Measurements from ENCODE around the gene EPSTI1. TPM values are rescaled to one million over a fixed set of nuclear protein-coding genes. Genes with fewer than 3 reads are reported as not detected.
A peak's percentile ranks its signal among the peaks of the same experiment; 100 is the strongest.

The EPSTI1 gene
- total and polyA plus RNA-seq, 2 experiments from 2014 or later = 1.5 to 2.5 TPM

DNA sequence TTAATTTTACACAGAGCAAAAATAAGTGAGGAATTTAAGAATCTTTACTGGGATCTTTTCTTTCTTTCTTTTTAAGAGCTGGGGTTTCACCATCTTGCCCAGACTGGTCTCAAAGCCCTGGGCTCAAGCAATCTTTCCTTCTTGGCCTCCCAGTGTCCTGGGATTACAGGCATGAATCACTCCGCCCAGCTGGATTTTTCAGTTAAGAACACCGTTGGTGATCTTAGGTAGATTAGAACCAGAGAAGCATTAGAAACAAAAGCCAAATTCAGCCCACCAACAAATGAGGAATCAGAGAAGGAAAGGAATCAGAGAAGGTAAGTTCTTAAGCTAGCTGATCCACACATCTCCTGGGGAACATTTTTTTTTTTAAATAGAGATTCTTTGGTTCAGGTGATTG lies 34.2 kb downstream of the EPSTI1 start:
- H3K9me2 ChIP-seq (ENCODE audit: insufficient read depth) = no peaks in the 10 kb centered on the region
- no peak overlapping the region for H3K27ac ChIP-seq
- H3K4me1 ChIP-seq (ENCODE audit: insufficient read depth) = no peaks in the 10 kb centered on the region
- H3K36me3 ChIP-seq (ENCODE audit: low read depth) = no peaks in the 10 kb centered on the region
- no peak overlapping the region for H3K9ac ChIP-seq
- WGBS, 2 experiments (ENCODE audit: low coverage in 1 of 2, low lambda C conversion rate in 2 of 2, missing lambda C conversion rate in 2 of 2) = 84 to 89% methylated on average over 2 of the region's 2 CpGs
- no peak for DNase-seq
- no peaks in the 10 kb centered on the region for H3K27me3 ChIP-seq (replicated peaks; ENCODE audit: insufficient read depth)
- in situ Hi-C loops (cut with MboI) = no loop called here
- H3F3A ChIP-seq (ENCODE audit: insufficient read depth) = no peaks in the 10 kb centered on the region
- TF ChIP-seq EZH2phosphoT487 (IDR thresholded peaks at IDR 0.05; ENCODE audit: insufficient read depth, low read depth) (no peak), EZH2 (IDR thresholded peaks at IDR 0.05; ENCODE audit: insufficient read depth, poor library complexity, severe bottlenecking) (no peak)
- H4K20me1 ChIP-seq (ENCODE audit: insufficient read depth) = no peaks in the 10 kb centered on the region
- H3K4me3 ChIP-seq = no peak overlapping the region
- H2AFZ ChIP-seq = no peak overlapping the region
- H3K4me2 ChIP-seq (ENCODE audit: unreplicated experiment) = no peak overlapping the region
- H3K9me3 ChIP-seq (ENCODE audit: low read depth) = no peaks in the 10 kb centered on the region
- H3K79me2 ChIP-seq (ENCODE audit: insufficient read depth) = no peaks in the 10 kb centered on the region

DNA sequence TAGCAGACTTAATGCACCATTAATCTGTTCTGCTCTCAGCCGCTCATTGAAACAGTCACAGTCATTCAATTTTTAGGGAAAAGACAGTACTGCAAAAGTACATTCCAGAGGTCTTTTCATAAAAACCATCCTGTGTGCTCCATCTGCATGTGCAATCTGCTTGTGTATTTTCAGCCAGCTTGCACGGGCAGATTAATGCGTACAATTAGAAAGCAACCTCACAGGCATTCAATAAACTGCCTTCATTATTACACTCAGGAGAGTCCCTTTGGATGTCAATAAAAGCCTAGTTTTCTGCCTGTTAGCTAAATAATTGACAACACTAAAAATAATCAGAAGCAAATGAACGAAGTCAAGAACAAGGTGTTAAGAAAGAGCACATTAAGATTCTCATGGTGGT lies 41.9 kb downstream of the EPSTI1 start:
- Histone ChIP-seq H4K20me1 (ENCODE audit: insufficient read depth) (no peaks in the 10 kb centered on the region), H3K9ac (no peak overlapping the region), H3K27ac (no peak overlapping the region), H3K9me3 (ENCODE audit: low read depth) (no peaks in the 10 kb centered on the region), H3K79me2 (ENCODE audit: insufficient read depth) (no peaks in the 10 kb centered on the region), H3K4me1 (ENCODE audit: insufficient read depth) (peaks cover 7% of the 10 kb centered on the region; the same call in 1 of the 2 replicates), H3K4me3 (no peak overlapping the region), H3K9me2 (ENCODE audit: insufficient read depth) (no peaks in the 10 kb centered on the region), H2AFZ (no peak overlapping the region), H3K27me3 (replicated peaks; ENCODE audit: insufficient read depth) (no peaks in the 10 kb centered on the region), H3K36me3 (ENCODE audit: low read depth) (no peaks in the 10 kb centered on the region), H3F3A (ENCODE audit: insufficient read depth) (no peaks in the 10 kb centered on the region), H3K4me2 (ENCODE audit: unreplicated experiment) (no peak overlapping the region)
- no peak for DNase-seq
- TF ChIP-seq EZH2 (IDR thresholded peaks at IDR 0.05; ENCODE audit: insufficient read depth, poor library complexity, severe bottlenecking) (no peak), EZH2phosphoT487 (IDR thresholded peaks at IDR 0.05; ENCODE audit: insufficient read depth, low read depth) (no peak)
- WGBS, 2 experiments (ENCODE audit: low coverage in 1 of 2, low lambda C conversion rate in 2 of 2, missing lambda C conversion rate in 2 of 2) = 87 to 90% methylated on average over 4 of the region's 4 CpGs
- in situ Hi-C loops (cut with MboI) = no loop called here

DNA sequence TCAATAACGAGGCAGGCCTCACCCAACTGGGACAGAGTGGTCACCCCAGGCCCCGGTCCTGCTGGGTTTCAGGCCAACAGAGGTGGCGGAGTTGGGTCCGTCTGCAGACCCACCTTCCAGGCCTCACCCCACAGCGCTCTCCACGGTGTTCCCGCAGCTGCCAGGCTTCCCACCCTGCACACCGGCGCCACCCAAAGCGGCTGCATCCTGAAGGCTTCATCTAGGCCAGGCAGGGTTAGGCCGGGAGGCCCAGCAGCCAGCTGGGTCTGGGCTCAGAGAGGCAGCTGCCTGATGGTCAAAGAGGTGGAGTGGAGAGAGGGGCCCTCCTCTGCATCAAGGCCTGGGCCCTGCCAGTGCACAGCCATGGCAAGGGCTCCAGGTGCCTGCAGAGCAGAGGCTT lies 44.1 kb downstream of the EPSTI1 start:
- in situ Hi-C loops (cut with MboI) = no loop called here
- 92 to 95% methylated on average over 10 to 11 of the region's 11 CpGs for WGBS, 2 experiments (ENCODE audit: low coverage in 1 of 2, low lambda C conversion rate in 2 of 2, missing lambda C conversion rate in 2 of 2)
- DNase-seq = no peak
- no peak overlapping the region for H3K27ac ChIP-seq
- no peak for TF ChIP-seq EZH2 (IDR thresholded peaks at IDR 0.05; ENCODE audit: insufficient read depth, poor library complexity, severe bottlenecking)
- no peak for TF ChIP-seq EZH2phosphoT487 (IDR thresholded peaks at IDR 0.05; ENCODE audit: insufficient read depth, low read depth)
- no peaks in the 10 kb centered on the region for H3K9me2 ChIP-seq (ENCODE audit: insufficient read depth)
- H3K4me3 ChIP-seq = no peak overlapping the region
- H4K20me1 ChIP-seq (ENCODE audit: insufficient read depth) = no peaks in the 10 kb centered on the region
- no peak overlapping the region for H2AFZ ChIP-seq
- peaks cover 7% of the 10 kb centered on the region; the same call in 1 of the 2 replicates for H3K4me1 ChIP-seq (ENCODE audit: insufficient read depth)
- H3K9ac ChIP-seq = no peak overlapping the region
- H3K27me3 ChIP-seq (replicated peaks; ENCODE audit: insufficient read depth) = no peaks in the 10 kb centered on the region
- H3K9me3 ChIP-seq (ENCODE audit: low read depth) = no peaks in the 10 kb centered on the region
- no peaks in the 10 kb centered on the region for H3K79me2 ChIP-seq (ENCODE audit: insufficient read depth)
- H3F3A ChIP-seq (ENCODE audit: insufficient read depth) = no peaks in the 10 kb centered on the region
- no peaks in the 10 kb centered on the region for H3K36me3 ChIP-seq (ENCODE audit: low read depth)
- no peak overlapping the region for H3K4me2 ChIP-seq (ENCODE audit: unreplicated experiment)

DNA sequence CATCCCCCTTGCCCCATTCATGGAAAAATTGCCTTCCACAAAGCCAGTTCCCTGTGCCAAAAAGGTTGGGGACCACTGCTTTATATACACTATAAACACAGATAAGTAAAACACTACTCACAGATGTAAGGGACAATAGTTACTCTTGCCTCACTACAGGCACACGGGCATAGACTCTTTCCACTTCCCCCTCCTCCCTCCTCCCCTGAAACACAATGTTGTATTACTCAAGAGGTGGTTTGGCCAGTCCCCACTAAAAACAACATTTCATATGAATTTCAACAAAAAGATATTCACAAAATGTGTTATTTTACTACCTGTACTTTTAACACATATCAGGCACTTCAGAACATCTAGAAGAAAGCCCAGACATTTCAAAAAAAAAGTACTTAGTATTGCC lies 45.1 kb downstream of the EPSTI1 start:
- Histone ChIP-seq H4K20me1 (ENCODE audit: insufficient read depth) (no peaks in the 10 kb centered on the region), H3K27me3 (replicated peaks; ENCODE audit: insufficient read depth) (no peaks in the 10 kb centered on the region), H3K9ac (no peak overlapping the region), H3F3A (ENCODE audit: insufficient read depth) (no peaks in the 10 kb centered on the region), H3K27ac (no peak overlapping the region), H2AFZ (no peak overlapping the region), H3K79me2 (ENCODE audit: insufficient read depth) (no peaks in the 10 kb centered on the region), H3K4me2 (ENCODE audit: unreplicated experiment) (no peak overlapping the region), H3K9me2 (ENCODE audit: insufficient read depth) (no peaks in the 10 kb centered on the region), H3K4me3 (no peak overlapping the region), H3K36me3 (ENCODE audit: low read depth) (no peaks in the 10 kb centered on the region), H3K4me1 (ENCODE audit: insufficient read depth) (peaks cover 7% of the 10 kb centered on the region; the same call in 1 of the 2 replicates), H3K9me3 (ENCODE audit: low read depth) (no peaks in the 10 kb centered on the region)
- WGBS, 2 experiments (ENCODE audit: low coverage in 1 of 2, low lambda C conversion rate in 2 of 2, missing lambda C conversion rate in 2 of 2) = 3 to 5% methylated on average over 1 of the region's 1 CpG
- TF ChIP-seq EZH2 (IDR thresholded peaks at IDR 0.05; ENCODE audit: insufficient read depth, poor library complexity, severe bottlenecking) (no peak), EZH2phosphoT487 (IDR thresholded peaks at IDR 0.05; ENCODE audit: insufficient read depth, low read depth) (no peak)
- in situ Hi-C loops (cut with MboI) = no loop called here
- peak; percentile 66 for DNase-seq

Measured in GM23248 (cell line).